ENCODE data around the gene CHST15.
"Not testable (repeated sequence)": the region's sequence is repeated elsewhere in the genome, so short reads cannot be mapped to it uniquely, and the experiment has no call there.

CHST15 gene

GRCh38 chr10:124095096-124095495 lies 1.7 kb upstream of the CHST15 start:
- no peak overlapping the region for H3K27ac ChIP-seq (replicated peaks)
- peaks cover 46% of the 10 kb centered on the region for H3K27me3 ChIP-seq (ENCODE audit: insufficient read depth, poor library complexity, severe bottlenecking)
- no peak for TF ChIP-seq CTCF (IDR thresholded peaks at IDR 0.05; ENCODE audit: insufficient read depth, low read length)
- no peak for DNase-seq (ENCODE audit: low read depth in 1 of 2, low spot score in 1 of 2)
- no peak overlapping the region for H3K4me3 ChIP-seq (replicated peaks; ENCODE audit: insufficient read depth, low read length)

GRCh38 chr10:124094419-124094785 lies 1.0 kb upstream of the CHST15 start:
- Histone ChIP-seq H3K4me3 (replicated peaks; ENCODE audit: insufficient read depth, low read length) (no peak overlapping the region), H3K27ac (replicated peaks) (no peak overlapping the region), H3K27me3 (ENCODE audit: insufficient read depth, poor library complexity, severe bottlenecking) (peaks cover 51% of the 10 kb centered on the region)
- no peak for DNase-seq (ENCODE audit: low read depth in 1 of 2, low spot score in 1 of 2)
- no peak for TF ChIP-seq SPI1 (IDR thresholded peaks at IDR 0.05; ENCODE audit: borderline replicate concordance, low read depth)
- TF ChIP-seq REST (IDR thresholded peaks at IDR 0.05; ENCODE audit: insufficient replicate concordance, low read depth), result no peak
- no peak for TF ChIP-seq GABPA (IDR thresholded peaks at IDR 0.05; ENCODE audit: low read depth)
- TF ChIP-seq CTCF (IDR thresholded peaks at IDR 0.05; ENCODE audit: insufficient read depth, low read length), result no peak
- TF ChIP-seq POLR2AphosphoS5 (IDR thresholded peaks at IDR 0.05; ENCODE audit: low read depth), result no peak

- peaks cover 55% of the 10 kb centered on the region for H3K27me3 ChIP-seq (ENCODE audit: insufficient read depth, poor library complexity, severe bottlenecking)
- H3K4me3 ChIP-seq (replicated peaks; ENCODE audit: insufficient read depth, low read length); H3K27ac ChIP-seq (replicated peaks); DNase-seq (ENCODE audit: low read depth in 1 of 2, low spot score in 1 of 2): not testable (repeated sequence)
Observed at GRCh38 chr10:124093774-124094418, 498 bp upstream of the CHST15 start.

GRCh38 chr10:124092250-124092859 lies 1.0 kb downstream of the CHST15 start:
- TF ChIP-seq REST (IDR thresholded peaks at IDR 0.05; ENCODE audit: insufficient replicate concordance, low read depth), result no peak
- no peak for TF ChIP-seq CTCF (IDR thresholded peaks at IDR 0.05; ENCODE audit: insufficient read depth, low read length)
- no peak for TF ChIP-seq POLR2AphosphoS5 (IDR thresholded peaks at IDR 0.05; ENCODE audit: low read depth)
- TF ChIP-seq GABPA (IDR thresholded peaks at IDR 0.05; ENCODE audit: low read depth), result no peak
- no peak for TF ChIP-seq SPI1 (IDR thresholded peaks at IDR 0.05; ENCODE audit: borderline replicate concordance, low read depth)
- Histone ChIP-seq H3K4me3 (replicated peaks; ENCODE audit: insufficient read depth, low read length) (no peak overlapping the region), H3K27ac (replicated peaks) (no peak overlapping the region), H3K27me3 (ENCODE audit: insufficient read depth, poor library complexity, severe bottlenecking) (peaks cover 65% of the 10 kb centered on the region)
- no peak for DNase-seq (ENCODE audit: low read depth in 1 of 2, low spot score in 1 of 2)
